Smooth muscle cell (in vitro differentiated cells): ENCODE results near the gene SULT4A1. TPM values are rescaled to one million over a fixed set of nuclear protein-coding genes. Genes with fewer than 3 reads are reported as not detected.

Experiments used
- DNase-seq: peaks from one replicate; lab custom pipeline; 2025; ENCODE audit not compliant: unreplicated experiment; lab: John Stamatoyannopoulos, UW
- H2AFZ ChIP-seq: fragments of 200-600 bp; sonication (generic); 2 replicates; pipeline ENCODE4 v1.6.0; 2016; ENCODE audit warnings: antibody characterized with exemption, low read depth, mild to moderate bottlenecking
- H3F3A ChIP-seq: fragments of 200-600 bp; sonication (generic); 2 replicates; pipeline ENCODE4 v1.6.0; 2017; ENCODE audit warnings: antibody characterized with exemption, low read depth
- H3K27ac ChIP-seq: fragments of 200-600 bp; sonication (generic); 2 replicates; pipeline ENCODE4 v1.5.1; 2016; ENCODE audit warnings: low read depth, mild to moderate bottlenecking
- H3K27me3 ChIP-seq: fragments of 200-600 bp; sonication (generic); 2 replicates; pipeline ENCODE4 v1.6.1; 2016; ENCODE audit warnings: low read depth, mild to moderate bottlenecking
- H3K36me3 ChIP-seq: fragments of 200-600 bp; sonication (generic); 2 replicates; pipeline ENCODE4 v1.5.1; 2016; ENCODE audit warnings: low read depth
- H3K4me1 ChIP-seq: fragments of 200-600 bp; sonication (generic); 2 replicates; pipeline ENCODE4 v1.5.1; 2016; ENCODE audit warnings: low read depth
- H3K4me2 ChIP-seq: fragments of 200-600 bp; sonication (generic); 2 replicates; pipeline ENCODE4 v1.6.0; 2016; ENCODE audit warnings: mild to moderate bottlenecking
- H3K4me3 ChIP-seq: fragments of 200-600 bp; sonication (generic); 2 replicates; pipeline ENCODE4 v1.5.1; 2016; ENCODE audit warnings: mild to moderate bottlenecking
- H3K79me2 ChIP-seq: fragments of 200-600 bp; sonication (generic); 2 replicates; pipeline ENCODE4 v1.6.0; 2016; ENCODE audit warnings: low read depth, mild to moderate bottlenecking
- H3K9ac ChIP-seq: fragments of 200-600 bp; sonication (generic); 2 replicates; pipeline ENCODE4 v1.6.0; 2016; ENCODE audit warnings: low read depth
- H3K9me3 ChIP-seq: fragments of 200-600 bp; sonication (generic); replicated peaks from 2 replicates; pipeline ENCODE4 v1.5.1; 2016; ENCODE audit warnings: low read depth
- H4K20me1 ChIP-seq: fragments of 200-600 bp; sonication (generic); 2 replicates; pipeline ENCODE4 v1.6.0; 2016; ENCODE audit warnings: low read depth
- WGBS: methylation state at CpG from one replicate; pipeline ENCODE4 v1.1.7; 2016; ENCODE audit warnings: low lambda C conversion rate; 5-methylcytosine and 5-hydroxymethylcytosine counted together
- polyA plus RNA-seq: library from polyadenylated mRNA; unstranded; fragments of >200 nt; fragmentation: Nextera tagmentation; extraction: Ambion mirVana; gene quantifications from 2 replicates; pipeline ENCODE4 v1.2.1, GENCODE V29; 2016
- total RNA-seq: library from RNA; depleted of rRNA; stranded (reverse); fragments of >200 nt; gene quantifications from 2 replicates; pipeline ENCODE4 v1.2.3, GENCODE V29; 2014
- TF ChIP-seq, protein P1 (sequence below): fragments of 200-600 bp; sonication (generic); IDR thresholded peaks from 2 replicates; pipeline ENCODE4 v1.5.1; 2017; ENCODE audit warnings: borderline replicate concordance, mild to moderate bottlenecking, antibody characterized with exemption; ENCODE audit not compliant: insufficient read depth, poor library complexity, severe bottlenecking

The SULT4A1 gene
- total and polyA plus RNA-seq, 2 experiments from 2014 or later, result 2.7 to 4.9 TPM

DNA sequence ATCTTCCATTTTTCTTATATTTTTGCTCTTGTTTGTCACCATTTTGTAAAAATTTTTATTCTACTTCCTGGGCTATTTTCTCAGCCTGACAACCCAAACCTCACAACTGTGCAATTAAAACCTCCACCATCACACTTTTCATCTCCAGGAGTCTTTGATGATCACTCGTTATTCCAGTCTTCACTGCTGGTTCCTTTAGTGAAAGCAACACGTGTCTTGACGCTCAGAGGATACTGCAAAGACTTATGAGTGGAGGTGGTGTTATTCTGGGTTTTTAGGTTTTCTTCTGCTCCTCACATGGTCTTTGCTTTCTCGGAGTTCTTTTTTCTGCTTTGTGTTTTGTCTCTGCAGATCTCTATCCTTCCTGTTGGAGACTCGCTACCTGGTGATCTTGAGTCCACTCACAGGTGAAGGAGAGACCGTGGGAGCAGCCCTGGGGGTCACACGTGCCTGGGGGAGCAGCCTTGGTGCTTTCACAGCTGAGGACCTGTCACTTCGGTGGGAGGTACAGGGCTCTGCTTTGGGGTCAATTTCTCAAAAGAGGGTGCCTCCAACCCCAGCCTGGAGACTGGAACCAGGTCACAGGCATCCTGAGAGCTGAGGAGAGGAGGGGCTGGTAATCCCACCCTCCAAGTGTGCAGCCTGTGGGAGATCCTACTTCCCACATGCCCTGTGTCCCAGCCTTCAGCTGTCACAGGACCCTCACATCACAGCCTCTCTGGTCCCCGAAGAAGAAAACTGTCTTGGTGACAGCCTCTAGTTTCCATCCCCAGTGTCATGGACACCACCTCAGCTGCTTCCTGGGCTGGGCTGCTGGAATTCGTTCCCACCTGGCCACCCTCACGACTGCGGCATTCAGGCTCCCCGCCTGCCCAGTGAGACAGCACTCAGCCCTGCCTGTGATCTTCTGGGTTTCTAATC, 11.0 kb downstream of the SULT4A1 start:
- Histone ChIP-seq H4K20me1 (peaks cover 75% of the 10 kb centered on the region), H3K36me3 (no peaks in the 10 kb centered on the region), H3F3A (no peaks in the 10 kb centered on the region), H3K4me2 (no peak overlapping the region), H3K79me2 (peaks cover 4% of the 10 kb centered on the region), H3K9ac (no peak overlapping the region), H3K4me3 (no peak overlapping the region), H2AFZ (no peak overlapping the region), H3K27ac (no peak overlapping the region), H3K27me3 (no peaks in the 10 kb centered on the region), H3K4me1 (no peaks in the 10 kb centered on the region), H3K9me3 (no peaks in the 10 kb centered on the region)
- no peak for DNase-seq
- 87% methylated on average over 13 of the region's 13 CpGs for WGBS
- TF ChIP-seq, protein P1, sequence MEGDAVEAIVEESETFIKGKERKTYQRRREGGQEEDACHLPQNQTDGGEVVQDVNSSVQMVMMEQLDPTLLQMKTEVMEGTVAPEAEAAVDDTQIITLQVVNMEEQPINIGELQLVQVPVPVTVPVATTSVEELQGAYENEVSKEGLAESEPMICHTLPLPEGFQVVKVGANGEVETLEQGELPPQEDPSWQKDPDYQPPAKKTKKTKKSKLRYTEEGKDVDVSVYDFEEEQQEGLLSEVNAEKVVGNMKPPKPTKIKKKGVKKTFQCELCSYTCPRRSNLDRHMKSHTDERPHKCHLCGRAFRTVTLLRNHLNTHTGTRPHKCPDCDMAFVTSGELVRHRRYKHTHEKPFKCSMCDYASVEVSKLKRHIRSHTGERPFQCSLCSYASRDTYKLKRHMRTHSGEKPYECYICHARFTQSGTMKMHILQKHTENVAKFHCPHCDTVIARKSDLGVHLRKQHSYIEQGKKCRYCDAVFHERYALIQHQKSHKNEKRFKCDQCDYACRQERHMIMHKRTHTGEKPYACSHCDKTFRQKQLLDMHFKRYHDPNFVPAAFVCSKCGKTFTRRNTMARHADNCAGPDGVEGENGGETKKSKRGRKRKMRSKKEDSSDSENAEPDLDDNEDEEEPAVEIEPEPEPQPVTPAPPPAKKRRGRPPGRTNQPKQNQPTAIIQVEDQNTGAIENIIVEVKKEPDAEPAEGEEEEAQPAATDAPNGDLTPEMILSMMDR, result no peak

DNA sequence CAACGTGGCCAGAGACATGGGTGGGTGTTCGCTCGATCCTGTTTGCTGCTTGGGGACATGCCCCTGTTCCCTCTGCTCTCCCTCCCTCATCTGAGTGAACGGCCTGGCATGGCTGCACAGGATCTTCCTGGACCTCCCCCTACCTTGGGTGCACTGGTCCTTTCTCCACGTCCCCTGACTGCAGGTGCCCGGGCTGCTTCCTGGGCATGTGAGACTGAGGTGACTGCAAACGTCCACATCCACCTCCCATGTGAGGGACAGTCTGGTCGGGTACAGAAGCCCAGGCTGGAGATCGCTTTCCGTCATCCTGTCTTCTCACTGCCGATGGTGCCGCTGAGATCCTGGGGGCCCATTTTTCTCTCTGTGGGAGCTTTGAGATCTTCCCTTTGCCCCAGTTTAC, 11.8 kb downstream of the SULT4A1 start:
- Histone ChIP-seq H3K4me3 (no peak overlapping the region), H3K79me2 (peaks cover 4% of the 10 kb centered on the region), H2AFZ (no peak overlapping the region), H3K9ac (no peak overlapping the region), H4K20me1 (peaks cover 77% of the 10 kb centered on the region), H3K4me2 (no peak overlapping the region), H3F3A (no peaks in the 10 kb centered on the region), H3K9me3 (no peaks in the 10 kb centered on the region), H3K27ac (no peak overlapping the region), H3K27me3 (no peaks in the 10 kb centered on the region), H3K36me3 (no peaks in the 10 kb centered on the region), H3K4me1 (no peaks in the 10 kb centered on the region)
- no peak for DNase-seq
- 89% methylated on average over 12 of the region's 12 CpGs for WGBS
- TF ChIP-seq, protein P1, result no peak

DNA sequence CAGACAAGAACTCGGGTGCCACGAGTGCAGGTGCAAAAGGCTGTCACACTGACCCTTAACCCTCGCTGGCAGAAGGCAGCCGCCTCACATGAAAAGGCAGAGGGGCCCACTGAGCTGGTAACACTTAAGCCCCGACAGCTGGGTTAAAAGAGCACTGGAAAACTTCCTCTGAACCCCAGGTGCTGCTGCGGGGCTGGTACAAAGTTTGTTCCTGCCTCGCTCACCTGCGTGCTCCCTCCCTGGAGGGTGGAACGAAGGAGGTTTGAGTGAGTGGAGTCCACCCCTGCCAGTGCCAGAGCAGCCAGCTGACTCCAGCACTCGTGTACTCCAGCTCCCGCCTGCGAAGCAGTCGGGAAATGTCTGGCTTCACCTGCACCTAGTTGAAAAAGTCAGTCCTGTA, 12.6 kb downstream of the SULT4A1 start:
- no peak overlapping the region for H2AFZ ChIP-seq
- TF ChIP-seq, protein P1, result no peak
- WGBS, result 94% methylated on average over 13 of the region's 13 CpGs
- H3K4me3 ChIP-seq, result no peak overlapping the region
- no peaks in the 10 kb centered on the region for H3F3A ChIP-seq
- no peak overlapping the region for H3K27ac ChIP-seq
- no peak overlapping the region for H3K9ac ChIP-seq
- H3K36me3 ChIP-seq, result no peaks in the 10 kb centered on the region
- H3K4me2 ChIP-seq, result no peak overlapping the region
- H4K20me1 ChIP-seq, result peaks cover 77% of the 10 kb centered on the region
- H3K27me3 ChIP-seq, result no peaks in the 10 kb centered on the region
- DNase-seq, result no peak
- no peaks in the 10 kb centered on the region for H3K4me1 ChIP-seq
- H3K79me2 ChIP-seq, result peaks cover 4% of the 10 kb centered on the region
- H3K9me3 ChIP-seq, result no peaks in the 10 kb centered on the region
